Measurements from ENCODE around the gene MAP3K7CL.
A peak's percentile ranks its signal among the peaks of the same experiment; 100 is the strongest.

Gene MAP3K7CL

GRCh38 chr21:29181799-29182470 is 51.5 kb downstream of the MAP3K7CL start:
- peak overlapping the region; percentile 60 for H3K4me3 ChIP-seq (replicated peaks; ENCODE audit: low read depth, low read length)
- TF ChIP-seq, protein P1, sequence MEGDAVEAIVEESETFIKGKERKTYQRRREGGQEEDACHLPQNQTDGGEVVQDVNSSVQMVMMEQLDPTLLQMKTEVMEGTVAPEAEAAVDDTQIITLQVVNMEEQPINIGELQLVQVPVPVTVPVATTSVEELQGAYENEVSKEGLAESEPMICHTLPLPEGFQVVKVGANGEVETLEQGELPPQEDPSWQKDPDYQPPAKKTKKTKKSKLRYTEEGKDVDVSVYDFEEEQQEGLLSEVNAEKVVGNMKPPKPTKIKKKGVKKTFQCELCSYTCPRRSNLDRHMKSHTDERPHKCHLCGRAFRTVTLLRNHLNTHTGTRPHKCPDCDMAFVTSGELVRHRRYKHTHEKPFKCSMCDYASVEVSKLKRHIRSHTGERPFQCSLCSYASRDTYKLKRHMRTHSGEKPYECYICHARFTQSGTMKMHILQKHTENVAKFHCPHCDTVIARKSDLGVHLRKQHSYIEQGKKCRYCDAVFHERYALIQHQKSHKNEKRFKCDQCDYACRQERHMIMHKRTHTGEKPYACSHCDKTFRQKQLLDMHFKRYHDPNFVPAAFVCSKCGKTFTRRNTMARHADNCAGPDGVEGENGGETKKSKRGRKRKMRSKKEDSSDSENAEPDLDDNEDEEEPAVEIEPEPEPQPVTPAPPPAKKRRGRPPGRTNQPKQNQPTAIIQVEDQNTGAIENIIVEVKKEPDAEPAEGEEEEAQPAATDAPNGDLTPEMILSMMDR (IDR thresholded peaks at IDR 0.05; ENCODE audit: low read length, missing control alignments), result no peak
- peak; percentile 93 for DNase-seq (ENCODE audit: low read depth)

DNA sequence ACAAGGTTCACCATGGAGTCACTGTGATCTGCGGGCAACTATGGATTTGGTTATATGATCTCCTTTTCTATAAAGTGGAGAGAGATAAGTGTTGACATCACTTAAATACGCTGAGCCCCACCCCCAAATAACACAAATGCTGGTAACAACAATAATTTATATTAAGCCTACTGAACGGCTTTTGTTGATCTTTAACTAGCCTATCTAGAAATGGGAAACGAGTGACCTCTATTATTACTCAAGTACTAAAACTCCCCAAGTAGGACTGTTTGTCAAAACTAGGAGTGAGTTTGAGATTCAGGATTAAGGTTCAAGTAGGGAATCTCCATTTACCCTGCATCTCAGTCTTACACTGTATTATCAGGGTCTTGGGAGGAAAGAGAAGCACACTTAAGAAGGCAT is 52.2 kb downstream of the MAP3K7CL start:
- DNase-seq (ENCODE audit: low read depth), result no peak
- TF ChIP-seq, protein P1 (IDR thresholded peaks at IDR 0.05; ENCODE audit: low read length, missing control alignments), result no peak

GRCh38 chr21:29184037-29184436 is 53.6 kb downstream of the MAP3K7CL start:
- no peak overlapping the region for H3K4me3 ChIP-seq (replicated peaks; ENCODE audit: low read depth, low read length)
- TF ChIP-seq, protein P1 (IDR thresholded peaks at IDR 0.05; ENCODE audit: low read length, missing control alignments), result no peak
- no peak for DNase-seq (ENCODE audit: low read depth)

More for the DNA sequence above, 52.2 kb downstream of the MAP3K7CL start:
- peak overlapping the region; percentile 60 for H3K4me3 ChIP-seq (replicated peaks; ENCODE audit: low read depth, low read length)

DNA sequence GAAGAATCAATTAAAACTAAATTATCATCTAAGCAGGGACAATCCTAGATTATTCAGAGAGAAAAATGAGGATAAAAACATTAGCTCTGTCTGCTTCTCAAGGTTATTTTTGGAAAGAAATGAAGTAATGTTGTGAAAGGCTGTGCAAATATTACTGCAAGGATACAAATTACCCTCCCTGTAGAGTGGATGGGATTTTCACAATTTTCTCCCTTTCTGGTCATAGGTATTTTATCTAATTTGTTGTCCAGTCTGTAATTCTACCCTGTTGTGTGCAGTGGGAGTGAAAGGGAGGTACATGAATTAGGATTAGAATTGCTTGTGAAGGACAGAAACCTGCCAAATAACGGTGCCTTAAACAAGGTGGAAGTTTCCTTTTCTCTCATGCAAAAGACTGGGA is 54.7 kb downstream of the MAP3K7CL start:
- H3K4me3 ChIP-seq (replicated peaks; ENCODE audit: low read depth, low read length), result no peak overlapping the region
- DNase-seq (ENCODE audit: low read depth), result no peak
- TF ChIP-seq, protein P1 (IDR thresholded peaks at IDR 0.05; ENCODE audit: low read length, missing control alignments), result no peak

DNA sequence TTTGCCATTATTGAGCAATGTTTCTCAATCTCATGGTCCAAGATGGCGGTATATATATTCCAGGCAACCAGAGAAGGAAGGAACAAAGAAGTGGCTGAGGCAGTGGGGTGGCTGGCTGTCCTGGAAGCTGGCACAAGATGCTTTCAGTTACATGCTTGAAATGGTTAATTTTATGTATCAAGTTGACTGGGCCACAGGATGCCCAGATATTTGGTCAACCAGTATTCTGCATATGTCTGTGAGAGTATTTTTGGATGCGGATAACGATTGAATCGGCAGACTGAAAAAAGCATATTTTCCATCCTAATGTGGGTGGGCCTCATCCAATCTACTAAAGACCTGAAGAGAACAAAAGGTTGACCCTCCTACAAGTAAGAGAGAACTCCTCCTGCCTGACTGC is 55.2 kb downstream of the MAP3K7CL start:
- no peak for DNase-seq (ENCODE audit: low read depth)
- H3K4me3 ChIP-seq (replicated peaks; ENCODE audit: low read depth, low read length), result no peak overlapping the region
- TF ChIP-seq, protein P1 (IDR thresholded peaks at IDR 0.05; ENCODE audit: low read length, missing control alignments), result no peak

DNA sequence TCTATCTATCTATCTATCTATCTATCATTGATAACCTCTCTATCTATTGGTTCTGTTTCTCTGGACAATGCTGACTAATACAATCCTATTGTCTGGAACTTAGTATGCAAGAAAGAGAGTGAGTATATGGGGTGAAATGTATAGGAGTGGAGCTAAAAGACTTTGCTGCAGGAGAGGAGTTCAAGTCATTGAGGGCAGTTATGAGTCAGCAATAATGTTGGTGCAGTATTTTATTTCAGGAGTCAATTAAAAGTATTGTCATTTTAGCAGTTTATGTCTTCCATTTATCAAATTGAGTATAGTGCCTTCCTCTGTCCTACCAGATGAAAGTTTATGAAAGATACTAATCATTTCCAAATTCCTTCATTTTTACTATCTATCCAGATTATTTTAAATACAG is 55.8 kb downstream of the MAP3K7CL start:
- no peak overlapping the region for H3K4me3 ChIP-seq (replicated peaks; ENCODE audit: low read depth, low read length)
- TF ChIP-seq, protein P1 (IDR thresholded peaks at IDR 0.05; ENCODE audit: low read length, missing control alignments), result no peak
- DNase-seq (ENCODE audit: low read depth), result no peak

GRCh38 chr21:29187944-29188343 is 57.5 kb downstream of the MAP3K7CL start:
- DNase-seq (ENCODE audit: low read depth), result peak; percentile 94
- no peak overlapping the region for H3K4me3 ChIP-seq (replicated peaks; ENCODE audit: low read depth, low read length)
- TF ChIP-seq, protein P1 (IDR thresholded peaks at IDR 0.05; ENCODE audit: low read length, missing control alignments), result no peak

Data from fibroblast of pulmonary artery (primary cell).